ENCODE data around the gene PTPRE.

The PTPRE gene

DNA sequence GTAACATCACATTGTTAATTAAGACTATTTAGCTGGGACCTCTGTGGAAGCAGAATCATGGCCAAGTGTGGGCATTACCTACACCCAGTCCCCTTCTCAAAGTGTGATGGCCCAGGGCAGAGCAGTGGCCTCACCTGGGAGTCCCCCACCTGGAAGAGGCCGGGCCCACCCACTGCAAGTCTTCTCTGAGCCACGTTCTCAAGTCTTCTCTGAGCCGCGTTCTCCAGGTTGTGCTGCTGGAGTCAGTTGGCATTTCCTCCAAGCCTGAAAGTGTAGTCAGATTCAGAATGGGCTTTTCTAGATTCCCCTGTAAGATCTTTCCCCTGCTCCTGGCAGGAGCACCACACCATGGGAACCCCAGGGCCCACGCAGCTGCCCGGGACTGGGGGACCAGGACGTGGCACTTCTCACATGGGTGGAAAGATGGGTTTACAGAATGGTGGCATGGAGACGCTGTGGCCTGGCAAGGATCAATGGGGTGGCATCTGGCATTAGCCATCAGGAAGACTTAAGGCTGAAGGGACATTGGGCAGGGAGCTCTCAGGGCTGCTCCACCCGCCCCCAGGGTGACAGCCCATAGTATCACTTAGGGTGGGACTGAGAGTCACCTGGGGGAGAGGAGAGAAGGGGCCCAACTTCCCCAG lies 151.3 kb downstream of the PTPRE start:
- no peak overlapping the region for H3K4me3 ChIP-seq (ENCODE audit: low read depth, low read length)
- TF ChIP-seq, protein P1, sequence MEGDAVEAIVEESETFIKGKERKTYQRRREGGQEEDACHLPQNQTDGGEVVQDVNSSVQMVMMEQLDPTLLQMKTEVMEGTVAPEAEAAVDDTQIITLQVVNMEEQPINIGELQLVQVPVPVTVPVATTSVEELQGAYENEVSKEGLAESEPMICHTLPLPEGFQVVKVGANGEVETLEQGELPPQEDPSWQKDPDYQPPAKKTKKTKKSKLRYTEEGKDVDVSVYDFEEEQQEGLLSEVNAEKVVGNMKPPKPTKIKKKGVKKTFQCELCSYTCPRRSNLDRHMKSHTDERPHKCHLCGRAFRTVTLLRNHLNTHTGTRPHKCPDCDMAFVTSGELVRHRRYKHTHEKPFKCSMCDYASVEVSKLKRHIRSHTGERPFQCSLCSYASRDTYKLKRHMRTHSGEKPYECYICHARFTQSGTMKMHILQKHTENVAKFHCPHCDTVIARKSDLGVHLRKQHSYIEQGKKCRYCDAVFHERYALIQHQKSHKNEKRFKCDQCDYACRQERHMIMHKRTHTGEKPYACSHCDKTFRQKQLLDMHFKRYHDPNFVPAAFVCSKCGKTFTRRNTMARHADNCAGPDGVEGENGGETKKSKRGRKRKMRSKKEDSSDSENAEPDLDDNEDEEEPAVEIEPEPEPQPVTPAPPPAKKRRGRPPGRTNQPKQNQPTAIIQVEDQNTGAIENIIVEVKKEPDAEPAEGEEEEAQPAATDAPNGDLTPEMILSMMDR (IDR thresholded peaks at IDR 0.05; ENCODE audit: low read depth, low read length): no peak
- TF ChIP-seq POLR2A (IDR thresholded peaks at IDR 0.05; ENCODE audit: extremely low read depth, insufficient read length) (no peak), MYC (IDR thresholded peaks at IDR 0.05; ENCODE audit: low read depth, low read length) (no peak)
- TF ChIP-seq, protein P2, sequence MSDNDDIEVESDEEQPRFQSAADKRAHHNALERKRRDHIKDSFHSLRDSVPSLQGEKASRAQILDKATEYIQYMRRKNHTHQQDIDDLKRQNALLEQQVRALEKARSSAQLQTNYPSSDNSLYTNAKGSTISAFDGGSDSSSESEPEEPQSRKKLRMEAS (IDR thresholded peaks at IDR 0.05; ENCODE audit: low read depth, low read length): no peak
- no peak for DNase-seq (ENCODE audit: low read depth)

DNA sequence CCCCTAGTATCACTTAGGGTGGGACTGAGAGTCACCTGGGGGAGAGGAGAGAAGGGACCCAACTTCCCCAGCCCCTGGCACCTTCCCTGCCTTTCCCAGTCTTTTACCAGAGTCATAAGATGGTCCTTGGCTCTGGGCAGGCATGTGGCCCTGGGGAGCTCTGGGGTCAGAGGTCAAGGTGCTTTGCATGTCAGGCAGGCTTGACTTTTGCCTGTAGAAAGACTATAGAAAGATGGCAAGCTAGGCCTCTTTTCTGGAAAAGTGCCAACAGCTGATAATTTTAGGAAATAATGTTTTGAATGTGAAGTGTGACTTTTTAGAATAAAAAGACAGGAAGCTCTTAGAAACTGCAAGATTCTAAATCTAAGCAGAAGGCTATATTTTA lies 151.8 kb downstream of the PTPRE start:
- TF ChIP-seq POLR2A (IDR thresholded peaks at IDR 0.05; ENCODE audit: extremely low read depth, insufficient read length) (no peak), MYC (IDR thresholded peaks at IDR 0.05; ENCODE audit: low read depth, low read length) (no peak)
- TF ChIP-seq, protein P1 (IDR thresholded peaks at IDR 0.05; ENCODE audit: low read depth, low read length): no peak
- TF ChIP-seq, protein P2 (IDR thresholded peaks at IDR 0.05; ENCODE audit: low read depth, low read length): no peak
- no peak overlapping the region for H3K4me3 ChIP-seq (ENCODE audit: low read depth, low read length)
- no peak for DNase-seq (ENCODE audit: low read depth)

DNA sequence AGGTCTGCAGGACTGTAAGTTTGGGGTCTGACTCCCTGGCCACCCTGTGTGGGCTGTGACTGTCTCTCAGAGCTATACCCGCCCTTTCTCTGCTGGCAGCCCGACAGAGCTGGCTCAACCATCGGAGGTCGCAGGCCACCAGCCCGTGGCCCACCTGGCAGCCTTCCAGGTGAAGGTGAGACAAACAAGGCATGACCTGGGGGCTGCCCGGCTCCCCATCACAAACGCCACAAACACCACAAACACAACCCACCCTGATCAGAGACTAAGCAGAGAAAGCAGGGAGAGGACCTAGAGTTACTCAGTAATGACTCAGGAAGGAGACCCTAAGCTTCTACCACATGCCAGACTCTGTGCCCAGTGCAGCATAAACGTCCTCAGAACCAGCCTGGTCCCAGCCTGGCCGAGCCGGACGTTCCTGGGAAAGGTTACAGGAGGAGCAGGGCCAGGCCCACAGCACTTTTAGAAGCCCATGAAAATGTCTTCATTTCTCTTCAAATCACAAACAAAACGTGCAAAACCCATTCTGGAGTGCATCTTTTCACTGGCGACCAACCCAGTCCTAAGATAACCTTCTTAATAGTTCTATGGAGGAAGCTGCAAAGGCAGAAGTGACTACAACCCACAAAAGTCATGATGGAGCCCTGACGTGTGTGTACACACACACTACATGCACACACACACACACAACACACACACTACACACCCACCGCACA lies 152.5 kb downstream of the PTPRE start:
- DNase-seq (ENCODE audit: low read depth): no peak
- no peak for TF ChIP-seq MYC (IDR thresholded peaks at IDR 0.05; ENCODE audit: low read depth, low read length)
- no peak for TF ChIP-seq POLR2A (IDR thresholded peaks at IDR 0.05; ENCODE audit: extremely low read depth, insufficient read length)
- TF ChIP-seq, protein P1 (IDR thresholded peaks at IDR 0.05; ENCODE audit: low read depth, low read length): no peak
- TF ChIP-seq, protein P2 (IDR thresholded peaks at IDR 0.05; ENCODE audit: low read depth, low read length): no peak

DNA sequence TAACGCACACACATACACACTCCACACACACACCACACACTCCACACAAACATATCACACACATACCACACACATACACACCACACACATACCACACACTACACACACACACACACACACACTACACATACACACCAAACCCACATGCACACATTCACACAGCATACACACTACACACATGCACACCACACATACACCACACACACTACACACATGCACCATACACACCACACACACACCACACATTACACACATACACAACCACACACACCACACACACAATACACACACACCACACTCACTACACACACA lies 153.0 kb downstream of the PTPRE start:
- DNase-seq (ENCODE audit: low read depth): no peak
- TF ChIP-seq, protein P1 (IDR thresholded peaks at IDR 0.05; ENCODE audit: low read depth, low read length): no peak
- TF ChIP-seq, protein P2 (IDR thresholded peaks at IDR 0.05; ENCODE audit: low read depth, low read length): no peak
- no peak for TF ChIP-seq POLR2A (IDR thresholded peaks at IDR 0.05; ENCODE audit: extremely low read depth, insufficient read length)
- TF ChIP-seq MYC (IDR thresholded peaks at IDR 0.05; ENCODE audit: low read depth, low read length): no peak
- no peak overlapping the region for H3K4me3 ChIP-seq (ENCODE audit: low read depth, low read length)

More for the DNA sequence above, 152.5 kb downstream of the PTPRE start:
- no peak overlapping the region for H3K4me3 ChIP-seq (ENCODE audit: low read depth, low read length)

DNA sequence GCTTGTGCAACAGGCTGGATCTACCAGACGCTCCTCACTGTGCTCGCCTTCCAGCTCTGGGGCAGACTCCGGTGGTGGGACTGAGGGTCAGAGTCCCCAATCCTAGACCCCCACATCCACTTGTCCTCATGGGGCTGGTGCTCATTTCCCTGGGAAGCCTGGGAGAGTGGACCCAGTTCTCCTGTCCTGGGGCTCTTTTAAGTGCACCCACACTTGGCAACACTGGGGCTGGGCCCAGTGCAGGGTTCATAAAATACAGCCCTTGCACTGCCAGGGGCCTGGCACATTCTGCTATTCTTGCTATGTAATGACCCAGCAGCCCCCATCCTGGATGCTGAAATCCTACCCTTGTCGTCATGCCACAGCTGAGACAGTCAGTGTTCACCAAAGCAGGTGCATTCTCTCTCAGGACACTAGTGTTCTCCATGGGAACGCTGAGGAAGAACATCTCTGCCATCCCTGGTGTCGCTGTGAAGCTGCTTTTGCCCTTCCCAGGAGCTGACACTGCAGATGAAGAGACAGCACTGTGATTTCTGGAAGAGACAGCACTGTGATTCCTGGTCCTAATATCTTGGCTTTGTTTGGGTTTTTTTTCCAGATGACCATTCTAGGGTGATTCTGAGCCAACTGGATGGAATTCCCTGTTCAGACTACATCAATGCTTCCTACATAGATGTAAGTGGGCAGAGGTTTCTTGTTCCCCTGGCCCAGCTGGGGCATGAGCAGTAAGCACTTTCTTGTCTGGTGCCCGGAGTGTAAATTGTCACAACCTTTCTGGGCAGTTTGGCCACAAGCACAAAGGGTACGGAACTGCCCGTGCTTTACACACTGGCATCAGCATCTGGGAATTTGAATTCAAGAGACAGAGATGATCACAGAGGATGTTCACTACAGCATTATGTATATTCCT lies 153.7 kb downstream of the PTPRE start:
- H3K4me3 ChIP-seq (ENCODE audit: low read depth, low read length): no peak overlapping the region
- TF ChIP-seq, protein P1 (IDR thresholded peaks at IDR 0.05; ENCODE audit: low read depth, low read length): no peak
- TF ChIP-seq POLR2A (IDR thresholded peaks at IDR 0.05; ENCODE audit: extremely low read depth, insufficient read length) (no peak), MYC (IDR thresholded peaks at IDR 0.05; ENCODE audit: low read depth, low read length) (no peak)
- TF ChIP-seq, protein P2 (IDR thresholded peaks at IDR 0.05; ENCODE audit: low read depth, low read length): no peak
- DNase-seq (ENCODE audit: low read depth): no peak
